BLaER1 (cell line): ENCODE data around the gene WDR17.
"Not testable (repeated sequence)": the region's sequence is repeated elsewhere in the genome, so short reads cannot be mapped to it uniquely, and the experiment has no call there.

Experiments used
- H3K27ac ChIP-seq: shearing (Covaris generic); formaldehyde crosslinking; 2 replicates; pipeline ENCODE4 v1.8.1; 2022
- H3K27me3 ChIP-seq: shearing (Covaris generic); formaldehyde crosslinking; 2 replicates; pipeline ENCODE4 v1.8.1; 2022
- H3K36me3 ChIP-seq: shearing (Covaris generic); formaldehyde crosslinking; 2 replicates; pipeline ENCODE4 v1.8.1; 2022
- H3K4me1 ChIP-seq: shearing (Covaris generic); formaldehyde crosslinking; 2 replicates; pipeline ENCODE4 v1.8.1; 2022
- H3K4me2 ChIP-seq: shearing (Covaris generic); formaldehyde crosslinking; 2 replicates; pipeline ENCODE4 v1.8.1; 2022
- H3K4me3 ChIP-seq: shearing (Covaris generic); formaldehyde crosslinking; 2 replicates; pipeline ENCODE4 v1.8.1; 2022
- H3K9ac ChIP-seq: shearing (Covaris generic); formaldehyde crosslinking; 2 replicates; pipeline ENCODE4 v1.8.1; 2022
- H3K9me3 ChIP-seq: shearing (Covaris generic); formaldehyde crosslinking; 2 replicates; pipeline ENCODE4 v1.8.1; 2022
- H4K20me1 ChIP-seq: shearing (Covaris generic); formaldehyde crosslinking; 2 replicates; pipeline ENCODE4 v1.8.1; 2022
- Cebpa-rat ChIP-seq: shearing (Covaris generic); IDR thresholded peaks from 2 replicates; pipeline ENCODE4 v1.8.1; 2022

The WDR17 gene

GRCh38 chr4:176207839-176208238, 142.2 kb downstream of the WDR17 start:
- Histone ChIP-seq H3K27ac (no peak overlapping the region), H3K4me3 (no peak overlapping the region), H3K36me3 (no peaks in the 10 kb centered on the region), H4K20me1 (no peaks in the 10 kb centered on the region), H3K27me3 (no peaks in the 10 kb centered on the region), H3K9me3 (no peaks in the 10 kb centered on the region; the same call in 1 of the 2 replicates), H3K4me2 (no peak overlapping the region), H3K4me1 (peaks cover 7% of the 10 kb centered on the region; the same call in 1 of the 2 replicates), H3K9ac (no peak overlapping the region)
- no peak for TF ChIP-seq Cebpa-rat

DNA sequence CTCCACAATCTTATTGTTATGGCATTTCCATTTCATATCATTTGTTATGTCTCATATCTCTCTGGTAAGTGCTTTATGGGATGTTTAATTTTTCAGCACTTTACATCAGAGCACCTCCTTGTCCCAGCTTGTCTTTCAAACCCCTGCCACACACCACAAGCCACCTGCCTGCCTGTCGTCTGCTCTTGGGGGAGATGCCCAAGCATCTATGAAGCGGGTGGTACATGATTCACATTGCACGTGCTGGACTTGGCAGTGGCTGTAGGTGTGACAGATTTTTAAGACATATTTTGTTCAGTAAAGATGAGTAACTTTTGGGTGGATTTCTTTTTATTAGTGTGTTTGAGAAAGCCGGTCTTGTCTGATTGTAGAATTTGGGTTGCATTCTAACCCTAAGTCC, 143.9 kb downstream of the WDR17 start:
- Histone ChIP-seq H4K20me1 (no peaks in the 10 kb centered on the region), H3K9ac (no peak overlapping the region), H3K27me3 (no peaks in the 10 kb centered on the region), H3K36me3 (no peaks in the 10 kb centered on the region), H3K4me2 (no peak overlapping the region), H3K27ac (no peak overlapping the region), H3K9me3 (no peaks in the 10 kb centered on the region; the same call in 1 of the 2 replicates), H3K4me3 (no peak overlapping the region), H3K4me1 (peaks cover 7% of the 10 kb centered on the region; the same call in 1 of the 2 replicates)
- no peak for TF ChIP-seq Cebpa-rat

DNA sequence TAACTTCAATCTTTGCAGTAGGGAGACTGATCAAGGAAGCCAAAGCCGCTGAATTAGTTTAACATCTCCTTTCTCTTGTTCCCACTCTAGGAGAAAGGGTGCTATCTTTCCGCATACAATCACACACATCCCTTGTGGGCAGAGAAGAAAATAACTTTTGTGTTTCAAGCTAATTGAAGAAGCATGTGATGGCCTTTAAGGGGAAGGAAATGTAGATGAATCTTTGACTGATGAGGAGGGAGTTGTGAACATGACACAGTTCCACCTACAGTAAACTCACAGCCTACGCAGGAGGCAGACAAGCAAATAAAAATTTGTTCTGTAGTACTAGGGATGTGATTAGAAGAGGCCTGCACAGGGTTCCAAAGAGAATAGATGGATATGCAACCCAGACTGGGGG, 144.5 kb downstream of the WDR17 start:
- H3K4me1 ChIP-seq = peaks cover 7% of the 10 kb centered on the region; the same call in 1 of the 2 replicates
- H3K27me3 ChIP-seq = no peaks in the 10 kb centered on the region
- H3K27ac ChIP-seq = no peak overlapping the region
- no peaks in the 10 kb centered on the region; the same call in 1 of the 2 replicates for H3K9me3 ChIP-seq
- H3K9ac ChIP-seq = no peak overlapping the region
- no peaks in the 10 kb centered on the region for H4K20me1 ChIP-seq
- TF ChIP-seq Cebpa-rat = no peak
- H3K4me3 ChIP-seq = no peak overlapping the region
- H3K36me3 ChIP-seq = no peaks in the 10 kb centered on the region
- H3K4me2 ChIP-seq = no peak overlapping the region

DNA sequence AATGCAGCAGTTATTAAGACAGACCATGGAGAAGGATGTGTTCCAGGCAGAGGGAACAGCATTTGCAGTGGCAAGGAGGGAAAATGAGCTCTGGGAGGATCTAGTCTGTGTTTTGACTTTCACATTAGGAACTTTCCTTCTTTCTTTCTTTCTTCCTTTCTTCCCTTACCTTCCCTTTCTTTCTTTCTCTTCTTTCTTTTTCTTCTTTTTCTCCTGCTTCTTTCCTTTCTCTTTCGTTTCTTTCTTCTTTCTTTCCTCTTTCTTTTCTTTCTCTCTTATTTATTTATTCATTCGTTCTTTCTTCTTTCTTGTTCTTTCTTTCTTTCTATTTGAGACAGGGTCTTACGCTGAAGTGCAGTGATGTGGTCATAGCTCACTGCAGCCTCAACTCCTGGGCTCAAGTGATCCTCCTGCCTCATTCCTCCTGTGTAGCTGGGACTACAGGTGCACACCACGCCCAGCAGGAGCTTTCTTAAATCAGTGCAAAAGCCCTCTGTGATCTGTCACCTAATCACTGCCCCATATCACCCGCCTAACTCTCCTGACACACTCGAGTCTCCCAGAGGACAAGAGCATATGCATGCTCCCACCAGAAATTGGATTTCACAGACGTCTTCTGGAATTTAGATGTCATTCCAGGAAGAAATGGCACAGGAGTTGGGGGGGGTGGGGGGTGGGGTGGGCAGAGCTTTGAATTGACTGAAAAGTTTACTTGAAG, 145.1 kb downstream of the WDR17 start:
- peaks cover 7% of the 10 kb centered on the region; the same call in 1 of the 2 replicates for H3K4me1 ChIP-seq
- no peaks in the 10 kb centered on the region for H3K36me3 ChIP-seq
- H3K4me2 ChIP-seq = no peak overlapping the region
- H3K4me3 ChIP-seq = no peak overlapping the region
- H3K27ac ChIP-seq = no peak overlapping the region
- no peaks in the 10 kb centered on the region for H4K20me1 ChIP-seq
- H3K27me3 ChIP-seq = no peaks in the 10 kb centered on the region
- H3K9ac ChIP-seq = no peak overlapping the region
- no peak for TF ChIP-seq Cebpa-rat
- H3K9me3 ChIP-seq = no peaks in the 10 kb centered on the region; the same call in 1 of the 2 replicates

DNA sequence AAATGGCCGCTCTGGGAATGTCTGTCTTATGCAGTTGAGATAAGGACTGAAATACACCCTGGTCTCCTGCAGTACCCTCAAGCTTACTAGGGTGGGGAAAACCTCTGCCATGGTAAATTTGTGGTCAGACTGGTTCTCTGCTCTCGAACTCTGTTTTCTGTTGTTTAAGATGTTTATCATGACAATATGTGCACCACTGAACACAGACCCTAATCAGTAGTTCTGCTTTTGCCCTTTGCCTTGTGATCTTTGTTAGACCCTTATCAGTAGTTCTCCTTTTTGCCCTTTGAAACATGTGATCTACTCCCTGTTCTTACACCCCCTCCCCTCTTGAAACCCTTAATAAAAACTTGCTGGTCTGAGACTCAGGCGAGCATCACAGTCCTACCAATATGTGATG, 146.7 kb downstream of the WDR17 start:
- H3K27ac ChIP-seq, H3K9ac ChIP-seq, H3K9me3 ChIP-seq, H3K27me3 ChIP-seq, H3K36me3 ChIP-seq, H3K4me2 ChIP-seq, H4K20me1 ChIP-seq, H3K4me3 ChIP-seq, H3K4me1 ChIP-seq: not testable (repeated sequence)

- Histone ChIP-seq H3K9me3 (no peaks in the 10 kb centered on the region), H3K4me1 (no peaks in the 10 kb centered on the region), H4K20me1 (no peaks in the 10 kb centered on the region), H3K27ac (no peak overlapping the region), H3K36me3 (no peaks in the 10 kb centered on the region), H3K9ac (no peak overlapping the region), H3K4me3 (no peak overlapping the region), H3K27me3 (no peaks in the 10 kb centered on the region), H3K4me2 (no peak overlapping the region)
- no peak for TF ChIP-seq Cebpa-rat
Observed at GRCh38 chr4:176217510-176217909, 151.9 kb downstream of the WDR17 start.

DNA sequence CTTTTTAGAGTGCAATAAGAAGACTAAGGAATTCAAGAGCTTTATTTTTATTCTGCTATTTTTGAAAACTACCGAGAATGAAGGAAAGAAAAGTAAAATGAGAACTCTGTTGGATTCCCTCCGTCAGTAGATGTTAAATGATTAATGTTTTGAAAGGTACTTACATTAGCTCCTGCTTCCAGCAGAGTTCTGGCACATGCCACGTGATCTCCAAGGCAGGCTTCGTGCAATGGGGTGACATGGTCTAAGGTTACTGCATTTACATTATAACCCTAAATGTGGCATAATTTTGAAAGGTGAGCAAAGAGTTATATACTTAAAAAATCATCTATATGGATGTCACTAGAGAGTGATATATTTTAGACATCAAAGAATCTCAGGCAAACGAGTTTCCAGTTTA, 156.5 kb downstream of the WDR17 start:
- no peak for TF ChIP-seq Cebpa-rat
- H3K27ac ChIP-seq = no peak overlapping the region
- no peak overlapping the region for H3K4me2 ChIP-seq
- no peaks in the 10 kb centered on the region for H3K36me3 ChIP-seq
- H3K9ac ChIP-seq = no peak overlapping the region
- H3K4me3 ChIP-seq = no peak overlapping the region
- H3K9me3 ChIP-seq = no peaks in the 10 kb centered on the region
- no peaks in the 10 kb centered on the region for H4K20me1 ChIP-seq
- no peaks in the 10 kb centered on the region for H3K4me1 ChIP-seq
- H3K27me3 ChIP-seq = no peaks in the 10 kb centered on the region

GRCh38 chr4:176223561-176223960, 157.9 kb downstream of the WDR17 start:
- H3K4me1 ChIP-seq = no peaks in the 10 kb centered on the region
- no peak overlapping the region for H3K27ac ChIP-seq
- H3K4me3 ChIP-seq = no peak overlapping the region
- no peaks in the 10 kb centered on the region for H4K20me1 ChIP-seq
- H3K9me3 ChIP-seq = no peaks in the 10 kb centered on the region
- no peaks in the 10 kb centered on the region for H3K36me3 ChIP-seq
- no peak overlapping the region for H3K9ac ChIP-seq
- no peaks in the 10 kb centered on the region for H3K27me3 ChIP-seq
- no peak for TF ChIP-seq Cebpa-rat
- H3K4me2 ChIP-seq = no peak overlapping the region

GRCh38 chr4:176226736-176227135, 161.1 kb downstream of the WDR17 start:
- Histone ChIP-seq H3K36me3 (no peaks in the 10 kb centered on the region), H4K20me1 (no peaks in the 10 kb centered on the region), H3K27me3 (no peaks in the 10 kb centered on the region), H3K9ac (no peak overlapping the region), H3K9me3 (no peaks in the 10 kb centered on the region), H3K4me1 (no peaks in the 10 kb centered on the region), H3K4me2 (no peak overlapping the region), H3K4me3 (no peak overlapping the region), H3K27ac (no peak overlapping the region)
- no peak for TF ChIP-seq Cebpa-rat

- TF ChIP-seq Cebpa-rat = no peak
- no peaks in the 10 kb centered on the region for H4K20me1 ChIP-seq
- no peak overlapping the region for H3K9ac ChIP-seq
- no peak overlapping the region for H3K4me2 ChIP-seq
- H3K9me3 ChIP-seq = no peaks in the 10 kb centered on the region
- no peaks in the 10 kb centered on the region for H3K27me3 ChIP-seq
- H3K4me3 ChIP-seq = no peak overlapping the region
- no peak overlapping the region for H3K27ac ChIP-seq
- H3K36me3 ChIP-seq = no peaks in the 10 kb centered on the region
- no peaks in the 10 kb centered on the region for H3K4me1 ChIP-seq
Observed at GRCh38 chr4:176229645-176230044, 164.0 kb downstream of the WDR17 start.
